HG03378 (cell line): ENCODE data around the gene KCNJ5.

Experiments
- ATAC-seq: cut with Tn5 transposase; IDR thresholded peaks from one replicate; pipeline ENCODE4 v1.9.1; 2021; ENCODE audit warnings: mild to moderate bottlenecking, moderate library complexity; ENCODE audit not compliant: unreplicated experiment

Gene KCNJ5

DNA sequence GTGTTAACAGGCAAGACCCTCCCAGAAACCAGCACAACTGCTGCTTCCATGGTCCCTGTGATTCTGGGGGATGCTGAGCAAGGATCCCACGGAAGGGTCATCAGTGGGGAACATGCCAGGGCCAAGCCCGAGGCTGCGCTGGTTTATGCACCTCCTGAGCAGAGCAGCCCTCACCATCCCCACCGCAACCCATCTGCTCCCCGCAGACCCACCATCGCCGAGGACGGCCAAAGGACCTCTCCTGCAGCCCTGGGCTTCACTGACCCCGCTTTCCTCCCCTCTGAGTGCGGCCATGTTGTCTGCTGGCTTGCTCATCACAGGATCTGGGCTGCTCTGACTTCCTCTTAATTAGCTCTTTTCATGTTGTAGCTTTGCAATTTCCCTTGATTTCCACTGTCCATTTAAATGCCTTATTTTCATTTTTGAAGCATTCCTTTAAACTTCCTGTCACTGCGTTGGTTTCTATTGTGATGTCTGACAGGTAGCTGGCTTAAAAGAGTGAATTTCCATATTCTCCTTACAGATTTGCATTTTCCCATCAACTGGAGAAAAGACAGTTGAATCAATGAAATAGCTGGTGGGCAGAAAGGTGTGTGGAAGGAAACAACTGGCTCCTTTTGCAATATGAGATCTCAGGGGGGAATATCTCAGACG is 36.7 kb downstream of the KCNJ5 start:
- no peak for ATAC-seq

DNA sequence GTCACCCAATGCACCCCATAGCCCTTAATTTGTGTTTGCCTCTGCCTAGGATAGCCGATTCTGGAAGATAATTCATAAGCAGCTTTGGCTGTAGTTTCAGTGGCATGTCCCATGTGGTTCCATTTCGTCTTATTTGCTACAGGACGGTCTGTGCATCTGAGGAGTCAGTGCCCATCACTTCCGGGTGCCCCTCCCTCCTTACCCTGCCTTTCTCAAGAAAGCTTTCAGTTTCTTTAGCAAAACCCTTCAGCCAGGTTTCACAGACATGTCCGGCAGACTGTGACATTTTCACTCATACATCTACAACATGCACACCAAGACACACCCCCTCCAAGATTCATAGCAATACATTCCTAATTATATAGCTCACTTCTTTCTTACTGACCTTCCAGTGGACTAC is 37.2 kb downstream of the KCNJ5 start:
- ATAC-seq = peak; percentile 99

DNA sequence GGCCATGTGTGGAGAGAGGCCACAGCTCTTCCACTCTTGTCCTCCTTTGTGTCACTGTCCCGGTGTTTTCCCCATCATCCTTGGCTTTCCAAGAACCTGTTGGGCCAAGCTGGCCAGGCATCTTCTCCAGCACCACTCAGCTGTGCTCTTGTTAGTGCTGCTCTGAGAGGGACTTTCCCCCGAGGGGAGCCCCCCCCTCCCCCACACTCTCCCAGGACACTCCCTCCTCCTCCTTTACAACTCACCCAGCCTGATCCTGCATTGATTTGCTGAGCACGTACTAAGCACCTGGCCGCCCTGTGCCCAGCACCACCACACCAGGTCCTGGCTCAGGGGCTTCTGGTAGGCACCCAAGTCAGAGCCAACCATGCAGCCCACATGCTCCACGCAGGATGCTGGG is 38.3 kb downstream of the KCNJ5 start:
- no peak for ATAC-seq

DNA sequence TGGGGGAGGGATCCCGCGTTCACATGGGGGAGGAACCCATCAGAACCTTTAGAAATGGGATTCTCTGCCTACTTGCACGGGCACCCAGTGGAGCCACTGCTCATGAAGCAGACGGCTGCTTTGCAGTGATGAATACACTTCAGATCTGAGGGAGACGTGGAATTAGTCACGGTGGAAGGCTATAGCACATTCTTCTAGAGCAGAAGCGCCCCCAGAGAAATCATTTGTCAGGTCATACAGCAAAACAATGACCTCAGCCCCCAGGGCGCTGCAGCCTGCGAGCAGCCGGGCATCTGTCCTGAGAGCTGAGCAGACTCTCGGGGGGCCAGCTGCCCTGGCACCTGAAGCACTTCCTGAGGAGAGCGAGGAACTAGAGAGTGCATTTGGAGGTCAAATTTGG is 38.8 kb downstream of the KCNJ5 start:
- no peak for ATAC-seq

DNA sequence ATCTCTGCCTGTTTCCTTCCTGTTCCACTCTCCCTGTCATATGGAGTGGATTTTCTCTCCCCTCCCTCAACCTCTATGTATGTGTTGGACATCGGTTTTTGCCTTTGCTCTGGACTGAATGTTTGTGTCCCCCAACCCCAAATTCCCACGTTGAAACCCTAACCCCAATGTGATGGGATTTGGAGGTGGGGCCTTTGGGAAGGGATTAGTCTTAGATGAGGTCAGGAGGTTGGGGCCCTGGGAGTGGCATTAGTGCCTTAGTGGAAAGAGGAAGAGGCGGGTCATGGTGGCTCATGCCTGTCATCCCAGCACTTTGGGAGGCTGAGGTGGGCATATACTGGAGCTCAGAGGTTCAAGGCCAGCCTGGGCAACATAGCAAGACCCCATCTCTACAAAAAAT is 39.9 kb downstream of the KCNJ5 start:
- no peak for ATAC-seq

DNA sequence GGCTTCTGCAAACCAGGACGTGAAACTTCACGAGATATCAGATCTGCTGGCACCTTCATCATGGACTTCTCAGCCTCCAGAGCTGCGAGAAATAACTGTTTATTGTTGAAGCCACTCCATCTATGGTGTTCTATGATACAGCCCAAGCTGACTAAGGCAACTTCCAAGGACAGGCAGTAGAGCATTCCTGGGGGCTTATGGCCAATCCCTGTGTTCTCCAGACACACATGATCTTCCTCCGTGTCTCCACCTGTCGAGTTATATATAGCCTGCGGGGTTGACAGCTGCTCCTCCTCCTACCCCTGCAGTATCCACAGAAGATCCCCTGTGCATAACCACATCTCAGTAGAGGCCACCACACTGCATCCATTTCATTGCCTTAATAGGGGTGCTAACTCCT is 40.5 kb downstream of the KCNJ5 start:
- no peak for ATAC-seq

DNA sequence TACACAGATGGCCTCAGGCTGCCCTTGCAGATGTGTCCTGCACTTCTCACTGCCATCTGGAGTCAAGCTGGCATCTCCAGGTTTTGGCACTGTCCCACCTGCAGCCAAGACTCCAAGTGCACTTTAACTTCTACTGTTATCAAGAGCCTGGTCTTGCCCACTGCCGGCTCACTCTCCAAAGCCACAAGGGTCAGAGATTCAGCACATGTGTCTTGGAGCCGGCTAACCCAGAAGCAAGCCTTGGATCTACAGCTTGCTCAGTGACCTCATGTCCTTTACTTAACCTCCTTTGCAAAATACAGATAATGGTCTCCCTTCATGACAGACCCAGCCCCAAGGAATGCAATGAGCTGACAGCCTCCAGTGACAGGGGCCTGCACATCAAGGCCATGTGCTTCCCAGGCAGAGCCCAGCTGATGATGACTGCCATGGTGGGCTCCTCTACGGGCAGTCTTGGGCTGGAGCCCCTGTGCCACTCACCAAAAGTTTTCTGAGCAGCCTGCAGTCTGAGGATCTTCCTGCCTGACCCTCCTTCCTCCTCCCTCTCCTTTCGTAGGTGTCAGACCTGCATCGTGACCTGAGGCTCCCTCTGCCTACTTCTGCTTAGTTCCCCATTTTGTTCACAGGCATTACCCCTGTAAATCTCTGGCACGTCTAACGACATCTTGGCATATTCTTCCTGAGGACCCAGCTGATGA is 42.5 kb downstream of the KCNJ5 start:
- no peak for ATAC-seq

DNA sequence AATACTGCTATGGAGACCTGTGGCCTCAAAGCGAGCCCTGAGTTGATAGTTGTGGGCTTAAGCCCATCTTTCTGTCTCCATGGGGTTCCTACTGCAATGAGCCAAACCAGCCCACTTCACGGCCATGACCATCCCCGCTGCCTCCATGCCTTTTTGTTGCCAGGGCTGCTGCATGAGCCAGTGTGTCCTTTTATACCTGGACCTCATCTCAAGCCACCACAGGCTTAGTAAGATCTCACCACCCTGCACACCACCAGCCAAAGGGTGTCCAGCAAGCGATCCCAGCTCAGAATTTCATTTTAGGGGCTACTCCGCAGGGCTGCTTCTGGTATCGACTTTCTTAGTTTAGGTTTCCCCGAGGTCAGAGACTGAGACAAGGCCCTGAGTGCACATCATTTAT is 43.2 kb downstream of the KCNJ5 start:
- no peak for ATAC-seq

DNA sequence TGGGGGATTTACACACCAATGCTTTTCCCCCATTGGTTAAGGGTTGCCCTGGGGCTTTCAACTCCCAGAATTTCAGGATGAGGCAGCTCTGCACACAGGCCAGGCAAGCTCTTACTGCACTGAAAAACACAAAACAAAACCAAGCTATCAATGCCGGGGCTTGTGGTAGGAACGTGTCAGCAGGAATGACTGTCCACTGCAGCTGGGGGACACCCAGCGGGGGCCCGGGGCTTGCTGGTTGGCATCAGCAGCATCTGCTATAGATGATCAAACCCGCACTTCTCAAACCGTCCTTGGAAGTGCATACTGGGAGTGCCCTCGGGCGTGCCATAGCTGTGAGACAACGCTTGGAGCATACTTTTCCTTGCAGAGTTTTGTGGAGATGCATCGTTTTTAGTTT is 43.8 kb downstream of the KCNJ5 start:
- no peak for ATAC-seq

DNA sequence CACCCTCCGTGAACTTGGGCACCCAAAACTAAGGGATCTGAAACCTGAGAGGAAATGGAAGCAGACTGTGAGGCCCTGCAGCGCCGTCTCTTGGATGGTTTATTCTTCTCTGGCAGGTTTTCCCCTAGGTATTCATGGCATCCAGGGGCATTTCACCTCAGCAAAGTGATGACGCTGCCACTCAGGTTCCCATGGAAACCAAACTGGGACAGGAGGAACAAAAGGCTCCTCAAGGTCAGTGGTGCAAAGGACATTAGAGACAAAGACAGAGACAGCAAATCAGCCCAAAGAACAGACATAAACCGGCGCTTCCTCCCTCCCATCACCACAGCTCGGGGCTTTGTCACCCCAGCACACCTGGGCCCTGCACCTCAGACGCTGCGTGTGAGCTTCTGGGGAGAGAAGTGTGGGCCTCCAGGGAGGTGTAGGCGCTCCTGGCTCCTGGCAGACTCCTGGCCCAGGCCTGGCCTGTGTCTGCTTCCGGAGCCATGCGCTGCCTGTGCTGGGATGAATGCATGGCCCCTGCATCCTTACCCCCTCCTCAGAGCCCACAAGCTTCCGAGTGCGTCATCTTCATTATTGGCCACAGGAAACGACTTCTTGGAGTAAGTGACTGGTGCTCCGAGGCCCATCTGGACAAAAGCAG is 45.6 kb downstream of the KCNJ5 start:
- no peak for ATAC-seq

DNA sequence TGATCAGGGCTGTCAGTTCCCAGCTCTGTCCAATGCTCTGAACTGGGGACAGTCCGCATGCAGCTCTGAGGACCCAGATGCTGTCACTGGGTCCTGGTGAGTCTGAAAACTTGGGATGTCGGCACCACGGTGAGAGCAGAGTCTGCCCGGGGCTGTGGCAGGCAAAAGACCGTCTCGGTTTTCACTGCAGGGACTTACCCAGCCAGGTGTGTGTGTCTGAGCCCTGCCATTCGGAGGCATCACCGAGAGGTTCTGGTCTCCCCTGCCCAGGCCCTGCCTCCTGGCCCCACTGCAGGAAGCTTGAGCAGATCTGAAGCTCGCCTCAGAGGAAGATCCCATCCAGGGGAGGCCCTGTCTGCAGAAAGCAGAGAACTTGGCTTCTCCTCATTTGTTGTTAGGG is 46.3 kb downstream of the KCNJ5 start:
- ATAC-seq = no peak

DNA sequence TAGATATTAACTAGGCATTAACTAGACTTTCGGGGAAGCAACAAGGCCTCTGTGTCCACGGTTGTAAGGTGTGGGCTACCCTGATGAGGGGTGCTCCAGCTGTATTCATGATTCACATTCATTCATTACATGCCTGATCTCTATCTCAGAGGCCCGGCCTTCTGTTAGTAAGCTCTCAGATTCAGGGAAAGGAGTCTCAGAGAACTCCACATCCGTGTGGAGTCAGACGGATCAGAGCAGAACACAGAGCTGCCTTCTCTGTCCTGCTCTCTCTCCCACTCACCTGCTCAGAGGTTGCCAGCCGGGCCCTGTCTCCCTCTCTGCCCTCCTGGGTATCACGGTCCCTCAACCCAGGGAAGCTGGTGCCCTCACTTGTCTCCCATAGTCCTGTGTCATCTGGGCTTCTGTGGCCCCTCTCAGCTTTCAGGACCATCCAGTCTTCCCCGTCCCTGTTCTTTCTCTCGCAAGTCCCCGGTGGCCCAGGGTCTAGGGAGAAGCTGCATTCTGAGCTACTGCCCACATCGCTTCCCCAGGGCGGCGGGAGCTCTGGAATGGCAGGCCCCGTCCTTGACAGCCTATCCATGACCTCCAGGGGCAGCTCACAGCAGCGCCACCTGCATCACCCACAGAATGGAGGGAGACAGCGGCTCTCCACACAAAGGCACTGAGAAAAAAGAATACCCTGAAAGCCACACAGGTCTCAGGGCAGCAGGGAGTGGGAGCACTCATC is 47.2 kb downstream of the KCNJ5 start:
- no peak for ATAC-seq

DNA sequence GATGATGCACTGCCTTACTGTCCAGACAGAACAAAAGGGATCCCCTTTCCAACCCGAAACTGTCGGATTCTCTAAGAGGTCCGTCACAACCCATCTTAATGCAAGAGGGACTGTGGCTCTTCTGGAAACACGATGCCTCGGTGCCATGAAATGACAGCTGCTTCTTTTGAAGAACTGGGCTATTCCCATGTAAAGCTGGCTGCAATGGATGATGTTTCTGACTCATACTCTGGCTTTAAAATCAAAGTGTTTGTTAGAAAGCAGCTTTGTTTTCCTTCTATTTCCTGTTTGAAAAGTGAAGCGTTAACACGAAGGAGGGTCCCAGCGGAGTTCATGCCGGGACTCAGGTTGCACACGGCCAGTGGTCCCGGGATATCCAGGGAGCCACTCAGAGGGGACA is 48.4 kb downstream of the KCNJ5 start:
- no peak for ATAC-seq

DNA sequence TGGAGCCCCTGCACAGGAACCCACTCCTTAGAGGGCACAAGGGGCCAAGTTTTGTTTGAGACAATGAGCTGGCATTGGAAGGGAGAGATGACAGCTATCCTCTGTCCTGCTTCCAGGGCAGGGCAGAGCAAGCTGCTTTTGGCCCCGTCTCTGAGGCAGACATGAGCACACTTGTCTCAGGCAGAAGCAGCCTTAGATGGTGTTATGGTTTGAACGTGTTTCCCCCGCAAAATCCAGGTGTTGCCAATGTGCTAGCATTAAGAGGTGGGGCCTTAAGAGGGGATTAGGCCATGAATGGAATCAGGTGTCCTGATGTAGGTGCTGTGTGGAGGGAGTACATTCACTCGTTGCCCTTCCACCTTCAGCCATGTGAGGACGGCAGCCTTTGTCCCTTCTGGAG is 49.0 kb downstream of the KCNJ5 start:
- ATAC-seq = no peak

DNA sequence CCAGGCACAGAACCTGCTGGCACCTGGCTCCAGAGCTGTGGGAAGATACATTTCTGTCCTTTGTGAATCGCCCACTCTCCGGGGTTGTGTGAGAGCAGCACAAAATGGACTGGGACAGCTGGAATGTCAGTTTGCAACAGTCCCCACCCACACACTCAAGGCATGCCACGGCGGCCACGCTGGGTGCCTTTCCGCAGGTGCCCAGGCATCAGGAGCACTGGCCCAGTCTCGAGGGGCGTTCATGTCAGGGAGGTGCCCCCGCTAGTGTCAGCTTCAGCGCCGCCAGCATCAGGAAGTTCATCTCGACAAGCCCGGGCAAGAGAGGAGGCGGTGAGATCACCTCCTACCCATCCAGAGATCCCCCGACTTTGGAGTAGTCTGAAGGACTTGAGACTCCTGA is 49.4 kb downstream of the KCNJ5 start:
- ATAC-seq = no peak

DNA sequence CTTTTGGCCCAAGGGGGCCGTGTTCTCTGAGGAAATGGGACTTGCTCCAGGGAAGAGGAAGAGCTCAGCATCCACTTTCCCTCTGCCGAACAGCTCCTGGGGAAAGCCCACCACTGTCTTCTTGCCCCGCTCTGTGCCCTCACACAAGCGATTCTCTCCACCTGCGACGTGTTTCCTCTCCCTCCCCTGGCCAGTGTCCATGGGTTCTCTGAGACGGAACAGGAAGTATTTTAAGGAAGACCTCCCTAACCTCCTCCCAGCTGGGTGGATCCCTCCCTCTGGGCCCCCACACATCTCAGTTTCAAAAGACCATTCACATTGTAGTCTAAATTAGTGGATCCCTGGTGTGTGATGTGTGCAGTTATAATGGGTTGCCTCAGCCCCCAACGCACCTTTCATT is 50.0 kb downstream of the KCNJ5 start:
- ATAC-seq = no peak

DNA sequence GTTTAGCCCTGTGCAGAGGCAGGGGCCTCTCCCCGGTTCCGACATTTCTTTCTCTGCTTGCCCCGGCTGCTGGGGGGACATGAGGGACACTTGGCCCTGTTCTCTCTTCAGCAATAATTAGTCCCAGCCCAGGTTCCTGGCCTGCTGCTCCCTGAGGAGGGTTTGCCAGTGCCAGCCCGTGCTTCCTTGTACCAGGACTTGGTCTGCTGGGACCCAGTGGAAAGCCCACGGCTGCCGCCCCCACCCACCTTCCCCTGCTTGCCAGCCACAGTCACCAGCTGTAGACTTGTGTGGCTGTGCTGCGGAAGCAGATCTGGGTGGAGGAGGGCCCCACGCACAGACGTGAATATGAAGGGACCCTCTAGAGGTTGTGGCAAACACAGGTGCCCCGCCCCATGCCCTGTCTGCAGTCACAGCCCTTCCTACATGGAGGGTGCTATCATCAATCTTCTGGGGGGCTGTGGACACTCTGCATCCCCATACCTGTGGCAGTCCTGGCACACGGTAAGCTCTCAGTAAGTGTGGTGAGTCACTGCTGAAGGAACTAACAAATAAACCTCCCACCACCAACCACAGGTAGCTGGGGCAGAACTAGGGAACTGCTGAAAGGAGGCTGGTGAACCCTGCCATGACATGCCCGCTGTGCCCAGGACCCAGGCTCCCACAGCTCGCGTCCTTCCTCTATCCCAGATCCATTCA is 50.6 kb downstream of the KCNJ5 start:
- no peak for ATAC-seq

DNA sequence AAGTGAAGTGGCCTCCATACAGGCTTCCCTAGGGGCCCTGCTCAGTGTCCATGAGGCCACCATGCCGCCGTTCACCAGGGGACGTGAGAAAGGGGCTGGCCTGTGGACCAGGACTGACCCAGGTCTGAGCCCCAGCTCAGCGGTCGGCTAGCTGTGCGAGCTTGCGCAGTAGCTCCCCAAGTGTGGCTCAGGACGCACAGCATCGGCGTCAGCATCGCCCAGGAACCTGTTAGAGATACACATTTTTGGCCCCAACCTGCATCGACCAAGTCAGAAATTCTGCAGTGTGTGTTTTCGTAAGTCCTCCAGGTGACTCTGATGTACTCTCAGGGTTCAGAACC is 51.1 kb downstream of the KCNJ5 start:
- no peak for ATAC-seq

DNA sequence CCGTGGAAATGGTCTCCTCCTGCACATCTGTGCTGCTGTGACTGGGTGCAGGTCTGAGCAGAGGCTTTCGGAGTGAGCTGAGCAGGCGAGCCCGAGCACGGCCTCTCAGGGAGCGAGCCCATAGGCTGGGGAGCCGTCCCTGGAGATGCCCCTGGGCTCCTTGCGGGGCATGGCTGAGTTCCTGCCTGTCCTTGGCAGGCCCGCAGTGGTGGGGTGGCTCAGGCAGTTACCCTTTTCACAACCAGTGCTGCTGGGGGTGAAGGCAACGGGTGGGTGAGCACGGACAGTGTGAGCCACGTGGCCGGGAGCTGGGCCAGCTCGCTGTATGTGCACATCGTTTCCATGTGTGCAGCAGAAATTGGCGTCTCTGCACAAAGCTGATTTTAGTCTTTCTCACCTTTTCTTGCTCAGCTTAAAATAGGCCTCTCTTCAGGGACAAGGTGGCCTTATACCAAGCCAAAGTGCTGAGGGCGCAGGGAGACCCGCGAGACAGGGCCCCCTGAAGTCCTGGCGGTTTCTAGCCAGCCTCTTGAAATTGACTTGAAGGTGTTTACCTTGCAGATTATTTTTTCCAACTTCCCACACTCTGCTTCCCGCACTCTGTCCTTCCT is 51.8 kb downstream of the KCNJ5 start, which contains the start of gene TP53AIP1:
Gene TP53AIP1, minus strand, starts transcription at position 55 of the 611 bp plus-strand sequence. CDS start 5,053 bp downstream, outside the sequence.
- no peak for ATAC-seq

DNA sequence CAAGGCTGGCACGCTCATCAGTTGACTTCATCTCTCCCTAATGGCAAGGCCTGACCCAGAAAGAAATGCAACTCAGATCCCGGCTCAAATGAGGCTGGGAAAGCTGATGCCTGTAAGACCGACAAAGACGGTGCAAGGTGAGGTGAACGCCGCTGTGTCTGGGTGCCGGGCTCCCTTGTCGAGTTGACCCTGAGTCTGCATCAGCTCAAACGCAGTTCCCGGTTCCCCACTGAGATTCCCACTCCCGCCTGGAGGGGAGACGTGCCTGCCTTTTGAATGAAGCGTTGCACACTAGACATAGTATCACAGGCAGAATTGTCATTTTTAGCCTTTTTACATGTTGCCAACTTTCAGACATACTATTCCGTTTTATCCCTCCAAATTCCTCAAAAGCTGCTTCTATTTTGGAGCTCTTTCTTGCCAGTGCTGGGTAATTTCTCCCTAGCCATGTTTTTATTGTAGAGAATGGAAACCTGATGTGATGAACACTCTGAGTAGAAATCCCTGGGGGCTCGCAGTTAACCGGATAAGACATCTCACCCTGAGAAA is 52.3 kb downstream of the KCNJ5 start:
- no peak for ATAC-seq
